HCT116 (cell line): ENCODE results near the gene ARHGEF12. TPM values are rescaled to one million over a fixed set of nuclear protein-coding genes. Genes with fewer than 3 reads are reported as not detected.

Experiments
- ATAC-seq: fragments of 200-7000 bp; cut with Tn5 transposase; 2 replicates; pipeline ENCODE4 v1.9.1; 2020; ENCODE audit warnings: mild to moderate bottlenecking, moderate library complexity
- BruUV-seq: library from RNA; stranded (reverse); fragments of 400-500 nt; replicated peaks from 2 replicates; lab custom pipeline; 2021; lab: Mats Ljungman, UMichigan
- CTCF ChIA-PET: fragments of 300-600 bp; sonication (Branson Sonifier 250); formaldehyde crosslinking; loops from one replicate; lab custom pipeline; 2021; ENCODE audit warnings: antibody characterized with exemption; lab: Charles Lee
- POLR2A ChIA-PET: fragments of 300-600, 350-600 bp; sonication (Branson Sonifier 250); formaldehyde crosslinking; loops from one replicate; lab custom pipeline; 2021; ENCODE audit warnings: antibody characterized with exemption; lab: Charles Lee
- RAD21 ChIA-PET, 2 experiments: fragments of 300-600 bp; sonication (Branson Sonifier 250); formaldehyde crosslinking; loops; one replicate each; lab custom pipeline; 2023; ENCODE audit warnings: low total read pairs in 2 of 2; ENCODE audit not compliant: uncharacterized antibody in 2 of 2, unreplicated experiment in 2 of 2, low non-redundant PET in 1 of 2; lab: Charles Lee
- DNase-seq: peaks from one replicate; pipeline ENCODE4 v3.0.0-alpha.2; 2010; ENCODE audit warnings: low read depth, low spot score
- H2AFZ ChIP-seq: fragments of 200-600 bp; shearing (Covaris generic), sonication (generic); 2 replicates; pipeline ENCODE4 v1.6.1; 2017; ENCODE audit warnings: low read depth, mixed run types, mixed read lengths, antibody characterized with exemption, low read length; ENCODE audit not compliant: poor library complexity, severe bottlenecking
- H3K27ac ChIP-seq: 2 replicates; pipeline ENCODE4 v1.5.1; 2012; ENCODE audit warnings: low read depth, low read length
- H3K27me3 ChIP-seq: fragments of 200-600 bp; sonication (generic); 2 replicates; pipeline ENCODE4 v1.6.1; 2016; ENCODE audit warnings: mixed run types, low read length, mixed read lengths; ENCODE audit not compliant: insufficient read depth
- H3K36me3 ChIP-seq, 2 experiments: fragments of 200-500 bp in 1 of 2; fragments of 200-600 bp in 1 of 2; sonication (Bioruptor generic) in 1 of 2; sonication (generic) in 1 of 2; 2 replicates each; pipeline versions ENCODE4 v1.5.1 to v1.6.1; 2014 to 2016; ENCODE audit warnings: low read length in 2 of 2, inconsistent platforms in 1 of 2, mixed read lengths in 1 of 2, mixed run types in 1 of 2; ENCODE audit not compliant: insufficient read depth in 2 of 2, control insufficient read depth in 1 of 2
- H3K4me1 ChIP-seq, 2 experiments: fragments of 200-600 bp in 1 of 2; sonication (generic) in 1 of 2; 2 replicates each; pipeline versions ENCODE4 v1.5.1 to v1.6.1; 2012 to 2017; ENCODE audit warnings: low read length in 2 of 2, inconsistent platforms in 1 of 2, mild to moderate bottlenecking in 1 of 2, mixed read lengths in 1 of 2, mixed run types in 1 of 2, moderate library complexity in 1 of 2; ENCODE audit not compliant: insufficient read depth in 2 of 2, control insufficient read depth in 1 of 2
- H3K4me2 ChIP-seq: fragments of 200-600 bp; sonication (generic); 2 replicates; pipeline ENCODE4 v1.6.1; 2017; ENCODE audit warnings: mixed run types, low read length, mixed read lengths
- H3K4me3 ChIP-seq, 2 experiments: fragments of 200-600 bp in 1 of 2; sonication (generic) in 1 of 2; replicated peaks in 1 of 2; 2 replicates each; pipeline ENCODE4 v1.5.1; 2011 to 2016; ENCODE audit warnings: low read length in 2 of 2, control low read depth in 1 of 2, low read depth in 1 of 2, mild to moderate bottlenecking in 1 of 2, mixed read lengths in 1 of 2, mixed run types in 1 of 2
- H3K79me2 ChIP-seq: fragments of 200-600 bp; sonication (generic); 2 replicates; pipeline ENCODE4 v1.6.1; 2017; ENCODE audit warnings: mild to moderate bottlenecking, mixed run types, low read length, moderate library complexity, mixed read lengths; ENCODE audit not compliant: insufficient read depth
- H3K9ac ChIP-seq: fragments of 200-600 bp; sonication (generic); 2 replicates; pipeline ENCODE4 v1.6.1; 2016; ENCODE audit warnings: low read length, mixed read lengths
- H3K9me2 ChIP-seq: fragments of 200-600 bp; sonication (generic), shearing (Covaris generic); 2 replicates; pipeline ENCODE4 v1.6.1; 2017; ENCODE audit warnings: mixed run types, mild to moderate bottlenecking, moderate library complexity; ENCODE audit not compliant: insufficient read depth
- H3K9me3 ChIP-seq, 2 experiments: fragments of 200-500 bp in 1 of 2; fragments of 200-600 bp in 1 of 2; sonication (Bioruptor generic) in 1 of 2; sonication (generic) in 1 of 2; 2 replicates each; pipeline ENCODE4 v1.6.1; 2014 to 2017; ENCODE audit warnings: low read length in 2 of 2, mixed read lengths in 2 of 2, inconsistent platforms in 1 of 2, low read depth in 1 of 2, mild to moderate bottlenecking in 1 of 2, mixed run types in 1 of 2, moderate library complexity in 1 of 2; ENCODE audit not compliant: control insufficient read depth in 1 of 2, insufficient read depth in 1 of 2
- H4K20me1 ChIP-seq: fragments of 200-600 bp; sonication (generic), shearing (Covaris generic); 2 replicates; pipeline ENCODE4 v1.6.1; 2017; ENCODE audit warnings: mixed run types, mild to moderate bottlenecking, moderate library complexity; ENCODE audit not compliant: insufficient read depth
- CEBPB ChIP-seq: IDR thresholded peaks from 2 replicates; pipeline ENCODE4 v1.6.1; 2012; ENCODE audit warnings: low read depth
- EZH2 ChIP-seq: fragments of 200-600 bp; sonication (generic); IDR thresholded peaks from 2 replicates; pipeline ENCODE4 v1.6.1; 2017; ENCODE audit warnings: antibody characterized with exemption, mixed run types
- FOSL1 ChIP-seq: IDR thresholded peaks from 2 replicates; pipeline ENCODE4 v1.6.1; 2012; ENCODE audit warnings: low read depth
- JUND ChIP-seq: IDR thresholded peaks from 2 replicates; pipeline ENCODE4 v1.6.1; 2012
- SRF ChIP-seq: IDR thresholded peaks from 2 replicates; pipeline ENCODE4 v1.6.1; 2012; ENCODE audit warnings: low read depth
- intact Hi-C: fragments of 100-400 bp; cut with micrococcal nuclease; formaldehyde crosslinking; loops from 2 replicates; pipeline ENCODE4 v1.10.0; 2022
- total RNA-seq: library from RNA; stranded (reverse); gene quantifications from one replicate; pipeline ENCODE4 v1.2.1, GENCODE V29; 2021; ENCODE audit not compliant: unreplicated experiment

Gene ARHGEF12
- total RNA-seq, 1 experiment from 2014 or later, result 81.4 TPM

DNA sequence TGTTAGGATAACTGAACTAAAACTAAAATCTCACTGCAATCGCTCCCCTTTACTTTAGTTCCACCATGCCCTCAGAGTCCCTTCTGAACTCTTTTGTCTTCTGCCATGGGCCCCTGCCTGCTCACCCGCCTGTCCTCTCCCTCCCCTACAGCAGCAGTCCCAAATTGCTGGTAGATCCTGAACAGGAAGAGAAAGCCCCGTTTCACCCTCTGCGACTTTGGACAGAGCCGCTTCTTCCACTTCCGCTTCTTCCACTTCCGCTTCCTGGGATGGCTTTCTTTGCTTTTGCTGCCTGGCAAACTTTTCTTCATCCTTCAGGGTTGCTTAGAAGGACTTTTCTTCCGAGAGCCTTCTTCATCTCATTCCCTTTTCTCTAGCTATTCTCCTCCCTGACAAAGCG is 46.8 kb upstream of the ARHGEF12 start:
- no peak overlapping the region for H3K4me3 ChIP-seq
- H4K20me1 ChIP-seq, result no peaks in the 10 kb centered on the region
- H3K27ac ChIP-seq, result no peak overlapping the region
- no peaks in the 10 kb centered on the region for H3K9me2 ChIP-seq
- POLR2A ChIA-PET, result no interaction called here
- CTCF ChIA-PET, result interaction anchor here (3.6 kb wide), 1 partner anchor 14 kb away, joined by 18 read pairs; no protein-coding TSS in a partner anchor
- no peak overlapping the region for H3K9ac ChIP-seq
- intact Hi-C loops, result no loop called here
- ATAC-seq (no peak), DNase-seq (no peak)
- no peaks in the 10 kb centered on the region for H3K79me2 ChIP-seq
- no TSS peak for BruUV-seq
- H3K4me1 ChIP-seq, result no peaks in the 10 kb centered on the region; a peak in 1 of 4 replicates
- RAD21 ChIA-PET, result no interaction called here
- no peaks in the 10 kb centered on the region for H3K9me3 ChIP-seq
- H3K4me2 ChIP-seq, result no peak overlapping the region
- H3K27me3 ChIP-seq, result peaks cover 38% of the 10 kb centered on the region; the same call in 1 of the 2 replicates
- no peak for TF ChIP-seq SRF
- TF ChIP-seq EZH2, result no peak
- TF ChIP-seq CEBPB, result no peak
- TF ChIP-seq, all 23 proteins: peak for 0
- H3K36me3 ChIP-seq, result no peaks in the 10 kb centered on the region
- H2AFZ ChIP-seq, result no peak overlapping the region

DNA sequence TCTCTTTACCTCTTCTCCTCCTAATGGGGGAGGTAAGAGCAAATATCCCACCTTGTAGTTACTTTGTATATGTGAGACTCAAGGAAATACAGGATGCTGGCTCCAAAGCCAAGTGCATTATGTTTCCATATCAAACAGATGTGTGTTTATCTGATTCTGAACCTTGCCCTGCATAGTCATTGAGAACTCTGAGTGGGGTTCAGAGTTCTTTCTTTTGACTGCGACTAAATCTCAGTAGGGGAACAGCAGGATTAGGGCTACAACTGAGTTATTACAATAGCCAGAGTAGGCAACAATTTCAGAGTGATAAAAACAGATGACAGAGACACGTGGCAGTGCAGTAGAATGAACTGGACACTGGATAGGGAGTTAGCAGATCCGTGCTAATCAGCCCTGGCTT is 45.3 kb upstream of the ARHGEF12 start:
- H3K27me3 ChIP-seq, result peaks cover 41% of the 10 kb centered on the region; the same call in 1 of the 2 replicates
- H3K9me2 ChIP-seq, result no peaks in the 10 kb centered on the region
- TF ChIP-seq FOSL1 (no peak), JUND (no peak)
- no peak for ATAC-seq
- H3K36me3 ChIP-seq, result no peaks in the 10 kb centered on the region
- H3K79me2 ChIP-seq, result no peaks in the 10 kb centered on the region
- CTCF ChIA-PET, result interaction anchor here (0.8 to 1.6 kb wide), 2 partner anchors 12 to 55 kb away, joined by 3 to 5 read pairs; no protein-coding TSS in a partner anchor
- RAD21 ChIA-PET, result no interaction called here
- DNase-seq, result no peak
- H3K4me1 ChIP-seq, result peaks cover 5 to 8% of the 10 kb centered on the region in 2 experiments; a peak in 3 of 4 replicates
- no peak overlapping the region for H3K4me2 ChIP-seq
- no peak overlapping the region for H3K9ac ChIP-seq
- intact Hi-C loops, result no loop called here
- H3K4me3 ChIP-seq, result no peak overlapping the region
- no peaks in the 10 kb centered on the region for H4K20me1 ChIP-seq
- BruUV-seq, result no TSS peak
- H3K27ac ChIP-seq, result no peak overlapping the region
- no peak overlapping the region for H2AFZ ChIP-seq
- H3K9me3 ChIP-seq, result no peaks in the 10 kb centered on the region
- POLR2A ChIA-PET, result no interaction called here
